Caki2 (cell line): ENCODE measurements around the gene KCNA10. TPM values are rescaled to one million over a fixed set of nuclear protein-coding genes. Genes with fewer than 3 reads are reported as not detected.

Source experiments
- DNase-seq: peaks from one replicate; pipeline ENCODE4 v3.0.0-alpha.2; 2015; ENCODE audit warnings: low read depth
- in situ Hi-C: cut with HindIII; loops from 2 replicates; pipeline ENCODE4 v1.10.0; 2016; ENCODE audit warnings: low sequenced_read_pairs, low pct_unique_long_range_greater_than_20kb, mixed read lengths
- total RNA-seq: library from RNA; depleted of rRNA; stranded (reverse); fragments of >200 nt; shearing (Covaris generic); gene quantifications from 2 replicates; pipeline ENCODE4 v1.2.3, GENCODE V29; 2014; ENCODE audit warnings: low replicate concordance; rRNA removed

The KCNA10 gene
- total RNA-seq, result not detected in 2 replicates

- no peak for DNase-seq
- in situ Hi-C loops, result no loop called here
Observed at GRCh38 chr1:110519125-110519810, at the start of gene KCNA10. Gene KCNA10 (minus strand): TSS chr1:110519175. CDS start chr1:110518787, 388 bp downstream.

GRCh38 chr1:110566836-110567235 lies 47.9 kb upstream of the KCNA10 start:
- in situ Hi-C loops, result no loop called here
- DNase-seq, result no peak

DNA sequence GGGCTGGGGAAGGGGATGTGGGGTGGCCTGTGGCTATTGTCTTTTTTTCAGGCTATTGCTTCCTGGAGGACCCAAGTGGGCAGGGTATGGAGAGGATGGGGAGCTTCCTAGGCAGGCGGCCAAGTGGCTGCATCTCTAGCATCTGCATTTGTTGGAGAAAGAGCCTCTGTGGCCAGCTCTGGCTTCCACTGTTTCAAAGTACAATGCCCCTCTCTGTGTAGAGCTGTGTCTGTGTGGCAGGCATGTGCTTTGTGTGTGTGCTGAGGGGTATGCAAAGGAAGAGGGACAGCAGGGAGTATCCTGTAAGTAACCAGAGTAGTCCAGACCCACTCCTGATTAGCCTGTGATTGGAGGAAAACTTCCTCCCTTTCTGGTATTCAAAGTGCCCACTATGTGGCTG lies 46.6 kb upstream of the KCNA10 start:
- in situ Hi-C loops, result no loop called here
- DNase-seq, result no peak

DNA sequence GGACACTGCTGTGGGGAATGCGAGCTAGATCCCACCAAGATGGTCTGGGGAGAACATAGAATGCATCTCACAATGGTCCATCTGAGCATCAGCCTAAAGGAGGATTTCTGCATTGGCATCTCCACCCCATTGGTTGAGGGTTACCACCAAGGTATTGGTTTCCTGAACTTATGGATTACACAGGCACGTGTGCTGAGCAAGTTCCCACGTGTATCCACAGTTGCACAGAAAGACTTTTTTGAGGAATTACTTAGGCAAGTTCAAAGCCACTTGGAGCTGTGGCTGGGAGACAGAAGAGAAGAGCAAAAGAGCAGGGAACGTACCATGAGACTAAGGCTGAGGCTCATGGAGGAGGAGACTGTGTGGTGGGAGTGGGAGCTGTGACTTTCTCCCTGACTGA lies 44.1 kb upstream of the KCNA10 start:
- in situ Hi-C loops, result no loop called here

GRCh38 chr1:110561596-110561995 lies 42.6 kb upstream of the KCNA10 start:
- no peak for DNase-seq
- in situ Hi-C loops, result no loop called here

More for the DNA sequence above, 44.1 kb upstream of the KCNA10 start:
- no peak for DNase-seq

- in situ Hi-C loops, result no loop called here
Observed at GRCh38 chr1:110559157-110559556, 40.2 kb upstream of the KCNA10 start.

GRCh38 chr1:110557481-110557880 lies 38.5 kb upstream of the KCNA10 start:
- in situ Hi-C loops, result no loop called here
- DNase-seq, result no peak

More at GRCh38 chr1:110559157-110559556, 40.2 kb upstream of the KCNA10 start:
- DNase-seq, result no peak

- DNase-seq, result no peak
Observed at GRCh38 chr1:110556471-110556807, 37.5 kb upstream of the KCNA10 start.

DNA sequence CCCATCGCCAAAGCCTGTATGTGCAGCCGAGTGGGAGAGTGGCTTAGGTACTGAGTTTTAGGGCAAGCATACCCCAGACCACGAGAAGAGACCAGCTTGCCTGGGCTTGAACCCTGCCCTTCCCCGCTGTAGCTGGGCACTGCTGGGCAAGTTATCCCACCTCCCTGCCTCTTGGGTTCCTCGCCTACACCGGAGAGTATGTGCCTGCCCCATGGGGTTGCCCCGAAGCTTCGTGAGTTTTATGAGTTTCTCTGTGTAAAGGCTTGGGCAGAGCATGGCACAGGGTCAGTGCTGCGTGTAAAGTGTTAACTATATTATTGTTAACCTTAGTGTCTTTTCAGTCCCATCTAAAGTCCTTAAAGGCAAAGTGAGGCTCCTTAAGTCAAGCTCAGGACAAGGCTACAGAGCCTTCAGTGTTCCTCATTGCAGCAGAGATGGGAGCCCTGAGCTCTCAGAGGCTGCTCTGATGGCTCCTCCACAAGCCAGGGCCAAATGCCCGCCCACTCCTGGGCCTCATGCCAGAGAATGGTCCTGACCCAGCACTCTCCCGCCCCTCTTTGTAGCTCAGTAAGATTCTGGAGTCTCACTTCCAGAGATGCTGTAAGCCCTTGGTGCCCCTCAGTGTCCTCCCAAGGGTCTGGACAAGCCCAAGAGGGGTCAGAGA lies 37.0 kb upstream of the KCNA10 start:
- in situ Hi-C loops, result no loop called here
- no peak for DNase-seq

More at GRCh38 chr1:110556471-110556807, 37.5 kb upstream of the KCNA10 start:
- in situ Hi-C loops, result no loop called here

DNA sequence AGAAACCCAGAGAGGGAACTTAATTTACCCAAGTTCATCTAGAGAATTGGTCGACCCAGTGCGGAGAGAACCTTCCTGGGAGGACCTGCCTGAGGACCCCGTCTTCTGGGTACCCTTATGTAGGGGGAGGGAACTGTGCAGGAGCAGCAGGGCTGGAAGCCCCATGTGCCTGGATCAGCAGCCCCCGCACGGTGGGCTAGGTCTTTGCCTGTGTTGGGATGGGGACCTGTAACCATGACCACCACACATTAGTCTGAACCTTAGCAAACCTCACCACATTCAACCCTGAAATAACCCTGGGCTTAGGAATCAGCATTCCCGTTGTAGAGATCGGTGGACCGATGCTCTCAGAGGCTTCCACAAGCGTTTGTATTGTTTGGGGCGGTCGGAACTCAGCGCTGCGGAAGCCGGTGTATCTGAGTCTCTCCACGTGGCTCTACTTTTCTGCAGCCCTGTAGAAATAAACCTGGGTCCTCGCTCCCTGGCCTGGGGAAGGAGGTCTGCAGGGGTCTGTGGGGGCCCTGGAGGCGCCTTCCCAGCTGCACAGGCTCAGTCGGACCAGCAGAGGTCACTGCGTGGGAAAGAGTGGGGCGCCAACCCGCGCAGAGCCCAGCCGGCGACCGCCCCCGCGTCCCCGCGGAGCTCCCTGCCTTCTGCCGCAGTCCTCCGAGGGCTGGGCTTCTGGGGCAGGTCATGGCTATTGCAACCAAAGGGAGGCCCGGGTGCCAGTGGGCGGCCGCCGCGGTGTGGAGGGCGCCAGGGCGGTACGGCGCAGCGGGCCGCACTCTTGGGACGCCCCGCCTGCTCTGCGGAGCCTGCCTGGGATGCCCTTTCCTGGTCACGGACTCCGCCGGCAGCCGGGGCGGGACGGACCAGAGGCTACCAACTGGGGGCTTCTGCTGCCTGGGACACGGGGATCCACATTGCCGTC lies 36.2 kb upstream of the KCNA10 start:
- in situ Hi-C loops, result no loop called here
- no peak for DNase-seq

DNA sequence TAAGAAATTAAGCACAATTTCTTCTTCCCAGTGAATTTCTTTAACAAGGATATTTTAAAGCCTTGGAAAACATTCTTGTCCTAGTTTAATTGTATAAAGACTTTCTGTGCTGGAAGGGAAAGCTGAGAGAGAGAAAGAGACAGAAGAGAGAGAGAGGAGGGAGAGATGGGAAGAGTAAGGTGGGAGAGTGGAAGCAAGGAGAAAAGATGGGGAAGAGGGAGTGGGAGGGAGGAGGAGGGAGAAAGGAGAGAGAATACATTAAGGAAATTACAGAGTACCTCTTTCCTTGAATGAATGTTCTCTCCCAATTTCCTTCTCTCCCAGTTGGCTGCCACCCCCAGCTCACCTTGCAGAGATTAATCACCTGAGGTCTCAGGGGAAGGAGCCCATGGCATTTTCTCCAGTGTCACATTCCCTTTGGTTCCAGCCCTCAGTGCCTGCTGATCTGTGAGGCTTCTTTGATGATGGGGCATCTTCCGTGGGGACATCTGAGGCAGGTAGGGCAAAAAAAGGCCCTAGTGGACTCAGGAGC lies 32.4 kb upstream of the KCNA10 start:
- no peak for DNase-seq
- in situ Hi-C loops, result no loop called here

DNA sequence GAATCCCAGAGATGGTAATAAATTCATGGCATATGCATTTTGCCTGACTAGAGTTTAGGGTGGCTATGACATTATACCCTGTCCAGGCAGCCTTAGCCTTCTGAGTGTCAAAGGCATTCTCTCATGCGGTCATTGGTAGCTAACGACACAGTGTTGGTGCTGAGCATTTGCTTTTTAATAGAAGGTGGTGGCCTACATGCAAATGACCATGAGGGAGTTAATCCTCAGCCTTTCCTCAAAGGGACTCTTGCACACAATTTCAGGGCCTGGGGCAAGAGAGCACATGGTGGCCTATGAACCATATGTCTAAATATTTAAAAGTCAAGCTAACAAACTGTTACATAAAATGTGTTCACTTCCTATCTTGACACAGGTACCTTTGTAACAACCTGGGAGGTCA lies 30.9 kb upstream of the KCNA10 start:
- in situ Hi-C loops, result no loop called here
- DNase-seq, result no peak

DNA sequence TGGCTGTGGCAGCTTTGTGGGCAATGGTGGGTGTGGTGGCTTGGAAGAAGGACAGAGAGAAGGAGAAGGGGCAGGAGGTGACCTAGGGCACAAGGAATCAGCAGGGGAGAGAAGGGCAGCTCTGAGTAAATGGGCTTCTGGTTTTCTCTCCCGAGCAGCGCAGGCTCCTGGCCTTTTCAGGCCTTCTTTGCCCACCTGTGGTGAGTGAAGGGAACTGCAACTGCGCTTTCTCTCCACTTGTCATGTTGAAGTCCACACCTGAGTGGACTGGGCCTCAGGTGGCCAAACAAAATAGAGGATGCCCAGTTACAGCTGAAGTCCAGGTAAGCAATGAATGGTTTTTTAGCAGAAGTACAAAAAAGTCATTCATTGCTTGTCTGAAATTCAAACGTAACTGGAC lies 29.4 kb upstream of the KCNA10 start:
- DNase-seq, result no peak
- in situ Hi-C loops, result no loop called here

DNA sequence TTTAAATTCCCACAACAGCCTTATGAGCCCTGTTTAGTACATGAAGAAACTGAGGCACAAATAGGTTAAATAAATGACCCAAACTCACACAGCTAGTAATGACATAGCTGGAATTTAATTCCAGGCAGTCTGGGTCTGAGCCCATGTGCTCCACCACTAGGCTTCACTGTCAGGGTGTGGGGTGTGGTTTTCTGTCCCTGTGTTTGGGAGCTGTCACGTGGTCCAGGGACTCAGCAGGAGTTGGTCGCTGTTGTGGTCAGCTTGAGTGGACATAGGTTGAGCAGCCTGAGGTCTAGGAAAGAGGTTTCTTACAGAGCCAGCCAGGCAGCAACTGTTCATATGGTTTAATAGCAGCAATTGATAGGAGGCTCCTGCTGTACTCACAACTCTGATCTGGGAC lies 28.0 kb upstream of the KCNA10 start:
- DNase-seq, result no peak
- in situ Hi-C loops, result no loop called here

- DNase-seq, result no peak
- in situ Hi-C loops, result no loop called here
Observed at GRCh38 chr1:110545492-110545891, 26.5 kb upstream of the KCNA10 start.

DNA sequence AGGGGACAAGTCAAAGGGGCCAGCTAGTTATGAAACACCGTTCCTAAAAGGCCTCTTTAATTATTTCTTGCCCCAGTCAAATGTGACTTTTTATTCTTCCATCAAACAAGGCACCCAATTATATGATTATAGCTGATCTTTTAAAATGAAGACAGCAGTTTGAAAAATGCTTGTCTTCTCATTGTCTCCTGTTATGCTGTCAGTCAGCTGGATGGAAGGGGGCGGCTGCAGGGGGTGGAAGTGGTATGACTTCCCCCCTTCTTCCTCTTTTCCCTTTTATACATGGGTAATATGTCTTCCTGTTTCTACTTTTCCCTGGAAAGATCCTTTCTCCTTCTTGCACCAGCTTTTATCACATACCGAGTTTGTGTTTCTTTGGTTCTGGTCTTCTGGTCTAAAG lies 25.8 kb upstream of the KCNA10 start:
- in situ Hi-C loops, result no loop called here
- no peak for DNase-seq

DNA sequence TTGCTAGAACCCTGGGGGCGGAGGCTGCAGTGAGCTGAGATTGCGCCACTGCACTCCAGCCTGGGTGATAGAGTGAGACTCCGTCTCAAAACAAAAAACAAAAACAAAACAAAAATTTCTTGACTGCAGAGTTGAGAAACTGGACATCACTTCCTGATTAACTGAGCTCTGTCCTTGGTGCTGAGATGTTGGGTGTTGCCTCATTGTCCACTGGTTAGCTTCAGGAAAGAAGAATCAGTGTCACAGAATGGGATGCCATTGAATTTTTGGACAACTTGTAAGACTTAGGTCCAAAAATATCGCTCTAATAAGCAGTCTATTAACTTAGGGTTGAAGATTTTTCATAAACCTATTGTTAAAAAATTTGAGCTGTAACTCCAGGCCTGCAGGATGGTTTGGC lies 23.8 kb upstream of the KCNA10 start:
- no peak for DNase-seq
- in situ Hi-C loops, result no loop called here

DNA sequence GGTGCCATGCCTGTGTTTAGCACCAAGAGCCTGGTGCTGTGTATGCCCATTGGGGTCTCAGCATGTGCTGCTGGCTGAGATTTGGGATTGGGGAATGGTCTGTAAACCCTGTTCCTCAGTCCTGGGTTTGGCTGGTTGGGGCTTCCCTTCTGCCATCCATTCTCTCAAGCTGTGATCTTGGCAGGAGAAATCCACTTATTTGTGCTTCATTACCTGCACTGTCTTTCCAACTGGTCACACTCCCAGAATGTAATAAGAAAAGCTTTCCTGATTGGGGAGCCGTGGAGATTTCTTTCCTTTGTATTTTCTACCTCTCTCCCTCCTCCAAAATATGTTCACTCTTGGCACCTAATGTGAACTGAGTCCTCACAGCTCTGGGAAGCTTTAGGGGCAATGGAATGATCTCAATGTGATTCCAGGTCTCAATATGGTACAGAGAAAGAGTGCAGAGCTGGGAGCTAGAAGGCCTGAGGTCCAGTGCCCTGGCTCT lies 23.0 kb upstream of the KCNA10 start:
- no peak for DNase-seq
- in situ Hi-C loops, result no loop called here
